Stimulated activated CD4-positive, alpha-beta T cell treated with anti-CD3 and anti-CD28 coated beads, Interleukin-2, amount 100 ng/mL, for 48 hours (primary cell): ENCODE results near the gene DIAPH1.

Experiments
- DNase-seq, 2 donors: peaks; one replicate each; pipeline ENCODE4 v3.0.0-alpha.2; 2020

The DIAPH1 gene

GRCh38 chr5:141517312-141517711 lies 101.5 kb downstream of the DIAPH1 start:
- DNase-seq = no peak

- no peak for DNase-seq
Measured at GRCh38 chr5:141516672-141517025, 102.2 kb downstream of the DIAPH1 start.

- no peak for DNase-seq
Measured at GRCh38 chr5:141515946-141516671, 102.7 kb downstream of the DIAPH1 start.

- no peak for DNase-seq
Measured at GRCh38 chr5:141515141-141515540, 103.7 kb downstream of the DIAPH1 start.

- DNase-seq = no peak
Measured at GRCh38 chr5:141514330-141515133, 104.3 kb downstream of the DIAPH1 start.

GRCh38 chr5:141513627-141514329 lies 105.0 kb downstream of the DIAPH1 start:
- DNase-seq = peak; percentile 51 to 55

GRCh38 chr5:141512911-141513626 lies 105.7 kb downstream of the DIAPH1 start:
- peak; percentile 32 to 33 for DNase-seq

GRCh38 chr5:141512390-141512910 lies 106.3 kb downstream of the DIAPH1 start:
- DNase-seq = peak; percentile 89 to 92

GRCh38 chr5:141511771-141512325 lies 107.0 kb downstream of the DIAPH1 start:
- no peak for DNase-seq

GRCh38 chr5:141510850-141511601 lies 107.8 kb downstream of the DIAPH1 start:
- no peak for DNase-seq

GRCh38 chr5:141510160-141510559 lies 108.6 kb downstream of the DIAPH1 start:
- DNase-seq = no peak

- peak in 1 of 2 donors; percentile 11 for DNase-seq
Measured at GRCh38 chr5:141508798-141509611, 109.8 kb downstream of the DIAPH1 start.

- no peak for DNase-seq
Measured at GRCh38 chr5:141508440-141508797, 110.4 kb downstream of the DIAPH1 start.

GRCh38 chr5:141507387-141508091 lies 111.3 kb downstream of the DIAPH1 start:
- DNase-seq = no peak

- DNase-seq = no peak
Measured at GRCh38 chr5:141506381-141507155, 112.2 kb downstream of the DIAPH1 start.

GRCh38 chr5:141504216-141504615 lies 114.6 kb downstream of the DIAPH1 start:
- no peak for DNase-seq

GRCh38 chr5:141503681-141504080 lies 115.1 kb downstream of the DIAPH1 start:
- no peak for DNase-seq

GRCh38 chr5:141501761-141502160 lies 117.0 kb downstream of the DIAPH1 start:
- DNase-seq = no peak

GRCh38 chr5:141496038-141496437 lies 122.8 kb downstream of the DIAPH1 start:
- no peak for DNase-seq
